Lung (tissue), 12 donors: ENCODE measurements around the gene CSTPP1. TPM values are rescaled to one million over a fixed set of nuclear protein-coding genes. Genes with fewer than 3 reads are reported as not detected.

ENCODE experiments used
- ATAC-seq: fragments of 200-7000 bp; cut with Tn5 transposase; one replicate; pipeline ENCODE4 v1.9.1; 2020; ENCODE audit warnings: moderate number of reproducible peaks; ENCODE audit not compliant: insufficient read depth, low FRiP score
- DNase-seq, 3 donors: peaks; one replicate each; pipeline ENCODE4 v3.0.0-alpha.2; 2013 to 2017
- H3K27ac ChIP-seq, 2 donors: one replicate each; pipeline ENCODE4 v1.5.1; 2013; ENCODE audit warnings: mild to moderate bottlenecking in 2 of 2, moderate library complexity in 2 of 2, control low read depth in 1 of 2, inconsistent platforms in 1 of 2, low read depth in 1 of 2, low read length in 1 of 2
- H3K27me3 ChIP-seq, 3 donors: one replicate each; pipeline ENCODE4 v1.5.1; 2013; ENCODE audit warnings: low read length in 2 of 3; ENCODE audit not compliant: control insufficient read depth in 3 of 3, insufficient read depth in 3 of 3
- H3K36me3 ChIP-seq, 4 donors: one replicate each; pipeline ENCODE4 v1.5.1; 2013; ENCODE audit warnings: low read length in 4 of 4, mild to moderate bottlenecking in 1 of 4, moderate library complexity in 1 of 4; ENCODE audit not compliant: control insufficient read depth in 4 of 4, insufficient read depth in 4 of 4
- H3K4me1 ChIP-seq, 5 donors: one replicate each; pipeline ENCODE4 v1.5.1; 2013; ENCODE audit warnings: low read length in 5 of 5, mild to moderate bottlenecking in 2 of 5, moderate library complexity in 1 of 5; ENCODE audit not compliant: control insufficient read depth in 5 of 5, insufficient read depth in 5 of 5
- H3K4me3 ChIP-seq: one replicate; pipeline ENCODE4 v1.5.1; 2013; ENCODE audit warnings: mild to moderate bottlenecking, control low read depth, moderate library complexity
- H3K9ac ChIP-seq, 2 donors: one replicate each; pipeline ENCODE4 v1.5.1; 2013; ENCODE audit warnings: low read length in 2 of 2, control low read depth in 1 of 2; ENCODE audit not compliant: insufficient read depth in 1 of 2
- H3K9me3 ChIP-seq, 4 donors: one replicate each; pipeline ENCODE4 v1.5.1; 2013; ENCODE audit warnings: low read length in 3 of 4, mild to moderate bottlenecking in 1 of 4, moderate library complexity in 1 of 4; ENCODE audit not compliant: control insufficient read depth in 4 of 4, insufficient read depth in 3 of 4
- WGBS, 2 donors: extraction: QIAGEN DNeasy Blood & Tissue Kit; methylation state at CpG; one replicate each; pipeline ENCODE4 v1.1.7; 2013; 5-methylcytosine and 5-hydroxymethylcytosine counted together
- polyA plus RNA-seq, 2 donors: library from polyadenylated mRNA; stranded (reverse); fragments of 200-250 nt; gene quantifications; one replicate each; pipeline ENCODE4 v1.2.1, GENCODE V29; 2013
- total RNA-seq, 2 donors: library from RNA; depleted of rRNA in 1 of 2; stranded (reverse); fragments of >200 nt in 1 of 2; gene quantifications; one replicate each; pipeline ENCODE4 v1.2.1, GENCODE V29; 2014 to 2021
- TF ChIP-seq, protein P1 (sequence below): IDR thresholded peaks from 2 replicates; pipeline ENCODE4 v1.5.1; 2012; ENCODE audit warnings: mild to moderate bottlenecking; ENCODE audit errors: control extremely low read depth, extremely low read depth
- donor health status: control.
- donor health status: control.
- donor health status: Bipolar disorder and iron deficiency.
- donor health status: healthy.
- donor health status: DM: yes; HTN: yes; CAD: no.

CSTPP1 gene
- total and polyA plus RNA-seq, 4 donors, result 26.0 to 45.8 (median 34.4) TPM

DNA sequence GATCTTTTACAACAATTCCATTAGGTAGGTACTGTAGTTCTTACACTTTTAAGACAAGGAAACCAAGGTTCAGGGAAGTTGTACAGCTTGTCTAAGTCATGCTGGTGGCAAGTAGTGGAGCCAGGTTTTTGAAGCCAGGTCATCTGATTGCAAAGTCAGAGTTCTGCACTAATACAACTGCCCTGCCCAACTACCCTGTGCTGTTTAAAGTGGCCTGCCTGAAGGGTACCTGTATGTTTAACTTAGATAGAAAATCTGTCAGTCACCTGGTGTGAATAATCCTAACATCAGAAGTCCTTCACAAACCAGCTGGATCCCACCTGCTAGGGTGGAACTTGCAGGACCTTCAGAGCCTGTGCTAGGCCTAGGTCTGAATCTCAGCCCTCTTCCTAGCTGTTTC is 195.9 kb downstream of the CSTPP1 start:
- H3K9ac ChIP-seq, result no peak overlapping the region
- H3K4me1 ChIP-seq, result no peaks in the 10 kb centered on the region
- no peak overlapping the region for H3K4me3 ChIP-seq
- H3K36me3 ChIP-seq, result peaks cover 0 to 3% (median under 1%) of the 10 kb centered on the region in 4 donors
- no peak overlapping the region for H3K27ac ChIP-seq
- TF ChIP-seq, protein P1, sequence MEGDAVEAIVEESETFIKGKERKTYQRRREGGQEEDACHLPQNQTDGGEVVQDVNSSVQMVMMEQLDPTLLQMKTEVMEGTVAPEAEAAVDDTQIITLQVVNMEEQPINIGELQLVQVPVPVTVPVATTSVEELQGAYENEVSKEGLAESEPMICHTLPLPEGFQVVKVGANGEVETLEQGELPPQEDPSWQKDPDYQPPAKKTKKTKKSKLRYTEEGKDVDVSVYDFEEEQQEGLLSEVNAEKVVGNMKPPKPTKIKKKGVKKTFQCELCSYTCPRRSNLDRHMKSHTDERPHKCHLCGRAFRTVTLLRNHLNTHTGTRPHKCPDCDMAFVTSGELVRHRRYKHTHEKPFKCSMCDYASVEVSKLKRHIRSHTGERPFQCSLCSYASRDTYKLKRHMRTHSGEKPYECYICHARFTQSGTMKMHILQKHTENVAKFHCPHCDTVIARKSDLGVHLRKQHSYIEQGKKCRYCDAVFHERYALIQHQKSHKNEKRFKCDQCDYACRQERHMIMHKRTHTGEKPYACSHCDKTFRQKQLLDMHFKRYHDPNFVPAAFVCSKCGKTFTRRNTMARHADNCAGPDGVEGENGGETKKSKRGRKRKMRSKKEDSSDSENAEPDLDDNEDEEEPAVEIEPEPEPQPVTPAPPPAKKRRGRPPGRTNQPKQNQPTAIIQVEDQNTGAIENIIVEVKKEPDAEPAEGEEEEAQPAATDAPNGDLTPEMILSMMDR, result no peak
- no peak for ATAC-seq
- no peaks in the 10 kb centered on the region for H3K9me3 ChIP-seq
- no peaks in the 10 kb centered on the region for H3K27me3 ChIP-seq
- DNase-seq, result no peak

DNA sequence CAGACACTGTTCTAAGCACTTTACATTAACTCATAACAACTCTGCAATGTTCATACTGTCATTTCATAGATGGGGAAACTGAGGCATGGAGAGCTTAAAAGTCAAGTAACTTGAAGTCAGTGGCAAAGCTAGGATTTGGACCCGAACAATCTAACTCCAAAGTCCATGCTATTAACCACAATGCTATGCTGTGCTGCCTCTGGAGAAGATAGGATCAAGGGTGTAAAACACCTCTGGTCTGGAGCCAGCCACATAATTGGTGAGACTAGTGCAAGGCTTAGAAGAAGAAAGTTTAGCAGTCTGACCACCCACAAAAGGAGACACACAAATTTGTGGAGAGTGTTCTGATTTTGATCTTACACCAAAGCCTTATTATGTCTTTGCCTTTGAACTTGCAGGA is 196.4 kb downstream of the CSTPP1 start:
- WGBS, 2 donors, result 95 to 100% methylated on average over 1 of the region's 1 CpG
- no peak overlapping the region for H3K27ac ChIP-seq
- peaks cover 0 to 4% (median 2%) of the 10 kb centered on the region in 4 donors for H3K36me3 ChIP-seq
- H3K9me3 ChIP-seq, result no peaks in the 10 kb centered on the region
- TF ChIP-seq, protein P1, result no peak
- no peaks in the 10 kb centered on the region for H3K27me3 ChIP-seq
- no peak overlapping the region for H3K4me3 ChIP-seq
- no peak for DNase-seq
- no peak for ATAC-seq
- H3K9ac ChIP-seq, result no peak overlapping the region
- H3K4me1 ChIP-seq, result no peaks in the 10 kb centered on the region

DNA sequence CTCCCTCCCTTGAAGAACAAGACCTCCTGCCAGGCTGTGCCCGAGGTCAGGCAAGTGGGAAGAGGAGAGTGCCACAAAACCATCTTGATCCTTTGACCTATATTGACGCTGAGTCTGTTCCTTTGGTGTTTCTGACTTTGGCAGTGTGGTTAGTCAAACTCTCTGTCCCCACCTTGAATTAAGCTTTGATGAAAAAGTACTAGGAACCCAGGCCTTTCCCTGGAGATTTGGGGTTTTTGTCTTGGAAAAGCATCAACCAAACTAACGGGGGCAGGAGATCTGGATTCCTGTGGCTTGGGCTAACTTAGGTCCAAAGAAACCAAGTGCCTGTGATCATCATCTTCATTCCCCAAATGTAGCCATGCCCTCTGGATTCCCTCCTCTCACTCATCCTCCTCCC is 199.8 kb downstream of the CSTPP1 start:
- DNase-seq (no peak), ATAC-seq (no peak)
- Histone ChIP-seq H3K4me3 (no peak overlapping the region), H3K4me1 (no peaks in the 10 kb centered on the region), H3K27ac (no peak overlapping the region), H3K9me3 (no peaks in the 10 kb centered on the region), H3K27me3 (no peaks in the 10 kb centered on the region), H3K36me3 (peaks cover 5 to 13% (median 7%) of the 10 kb centered on the region in 4 donors), H3K9ac (no peak overlapping the region)
- TF ChIP-seq, protein P1, result no peak
- WGBS, 2 donors, result 72 to 79% methylated on average over 3 of the region's 3 CpGs

DNA sequence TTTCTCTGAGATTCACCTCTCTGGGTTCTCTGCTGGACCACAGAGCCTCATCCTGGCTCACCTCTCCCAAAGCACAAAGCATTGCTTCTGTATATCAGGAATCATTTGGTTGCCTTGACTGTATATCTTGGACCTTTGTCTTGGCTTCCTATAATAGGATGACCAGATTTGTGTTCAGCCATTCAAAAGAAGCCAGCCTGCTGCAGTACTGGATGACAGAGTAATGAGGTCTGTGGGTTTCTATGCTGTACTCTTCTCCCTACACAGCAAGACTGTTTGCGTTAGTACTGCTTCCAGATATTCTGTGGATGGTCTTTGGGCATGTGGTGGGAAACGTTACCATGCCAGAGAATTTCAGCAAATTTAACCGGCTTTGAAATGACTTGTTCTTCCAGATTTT is 200.4 kb downstream of the CSTPP1 start:
- H3K27ac ChIP-seq, result no peak overlapping the region
- H3K36me3 ChIP-seq, result peaks cover 5 to 13% (median 7%) of the 10 kb centered on the region in 4 donors
- no peak for DNase-seq
- no peak for ATAC-seq
- H3K9ac ChIP-seq, result no peak overlapping the region
- TF ChIP-seq, protein P1, result no peak
- no peaks in the 10 kb centered on the region for H3K4me1 ChIP-seq
- WGBS, 2 donors, result 90 to 94% methylated on average over 3 of the region's 3 CpGs
- H3K4me3 ChIP-seq, result no peak overlapping the region
- no peaks in the 10 kb centered on the region for H3K27me3 ChIP-seq
- H3K9me3 ChIP-seq, result no peaks in the 10 kb centered on the region
